ENCODE results near the gene RLIM.

GRCh38 chrX:74550295-74550802, 64.1 kb downstream of the RLIM start:
- TF ChIP-seq, protein P1, sequence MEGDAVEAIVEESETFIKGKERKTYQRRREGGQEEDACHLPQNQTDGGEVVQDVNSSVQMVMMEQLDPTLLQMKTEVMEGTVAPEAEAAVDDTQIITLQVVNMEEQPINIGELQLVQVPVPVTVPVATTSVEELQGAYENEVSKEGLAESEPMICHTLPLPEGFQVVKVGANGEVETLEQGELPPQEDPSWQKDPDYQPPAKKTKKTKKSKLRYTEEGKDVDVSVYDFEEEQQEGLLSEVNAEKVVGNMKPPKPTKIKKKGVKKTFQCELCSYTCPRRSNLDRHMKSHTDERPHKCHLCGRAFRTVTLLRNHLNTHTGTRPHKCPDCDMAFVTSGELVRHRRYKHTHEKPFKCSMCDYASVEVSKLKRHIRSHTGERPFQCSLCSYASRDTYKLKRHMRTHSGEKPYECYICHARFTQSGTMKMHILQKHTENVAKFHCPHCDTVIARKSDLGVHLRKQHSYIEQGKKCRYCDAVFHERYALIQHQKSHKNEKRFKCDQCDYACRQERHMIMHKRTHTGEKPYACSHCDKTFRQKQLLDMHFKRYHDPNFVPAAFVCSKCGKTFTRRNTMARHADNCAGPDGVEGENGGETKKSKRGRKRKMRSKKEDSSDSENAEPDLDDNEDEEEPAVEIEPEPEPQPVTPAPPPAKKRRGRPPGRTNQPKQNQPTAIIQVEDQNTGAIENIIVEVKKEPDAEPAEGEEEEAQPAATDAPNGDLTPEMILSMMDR (IDR thresholded peaks at IDR 0.05) = peak; percentile 100
- no peak for TF ChIP-seq EP300 (IDR thresholded peaks at IDR 0.05; ENCODE audit: borderline replicate concordance in 1 of 2, low read depth in 1 of 2, low read length in 1 of 2)
- no peak for TF ChIP-seq GABPA (IDR thresholded peaks at IDR 0.05; ENCODE audit: low read depth)
- TF ChIP-seq RAD21 (IDR thresholded peaks at IDR 0.05; ENCODE audit: low read length) = peak; percentile 93
- TF ChIP-seq, protein P2, sequence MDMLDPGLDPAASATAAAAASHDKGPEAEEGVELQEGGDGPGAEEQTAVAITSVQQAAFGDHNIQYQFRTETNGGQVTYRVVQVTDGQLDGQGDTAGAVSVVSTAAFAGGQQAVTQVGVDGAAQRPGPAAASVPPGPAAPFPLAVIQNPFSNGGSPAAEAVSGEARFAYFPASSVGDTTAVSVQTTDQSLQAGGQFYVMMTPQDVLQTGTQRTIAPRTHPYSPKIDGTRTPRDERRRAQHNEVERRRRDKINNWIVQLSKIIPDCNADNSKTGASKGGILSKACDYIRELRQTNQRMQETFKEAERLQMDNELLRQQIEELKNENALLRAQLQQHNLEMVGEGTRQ (IDR thresholded peaks at IDR 0.05; ENCODE audit: borderline replicate concordance, low read depth, low read length) = no peak
- TF ChIP-seq RCOR1 (IDR thresholded peaks at IDR 0.05; ENCODE audit: low read length) = no peak
- no peak for TF ChIP-seq REST (IDR thresholded peaks at IDR 0.05; ENCODE audit: low read depth, low read length)
- no peak for TF ChIP-seq ZBTB33 (IDR thresholded peaks at IDR 0.05; ENCODE audit: borderline replicate concordance, low read depth)

All from SK-N-SH (cell line).